Eye (tissue), 1 donor: ENCODE measurements around the gene GDF10.

Source experiments
- DNase-seq: peaks from one replicate; pipeline ENCODE4 v3.0.0-alpha.2; 2015

GDF10 gene

GRCh38 chr10:47296156-47296894 is 3.7 kb upstream of the GDF10 start:
- peak; percentile 56 for DNase-seq

GRCh38 chr10:47296941-47297340 is 3.1 kb upstream of the GDF10 start:
- no peak for DNase-seq

GRCh38 chr10:47297866-47298540 is 2.0 kb upstream of the GDF10 start:
- DNase-seq, result peak; percentile 31

GRCh38 chr10:47298715-47299114 is 1.3 kb upstream of the GDF10 start:
- no peak for DNase-seq

- DNase-seq, result no peak
Observed at GRCh38 chr10:47300429-47300931, 483 bp downstream of the GDF10 start.

- no peak for DNase-seq
Observed at GRCh38 chr10:47301833-47302232, 1.8 kb downstream of the GDF10 start.

GRCh38 chr10:47303105-47303504 is 3.1 kb downstream of the GDF10 start:
- DNase-seq, result no peak

GRCh38 chr10:47303866-47304265 is 3.9 kb downstream of the GDF10 start:
- DNase-seq, result no peak

- no peak for DNase-seq
Observed at GRCh38 chr10:47305566-47305965, 5.6 kb downstream of the GDF10 start.

- DNase-seq, result no peak
Observed at GRCh38 chr10:47306387-47307210, 6.6 kb downstream of the GDF10 start.

- no peak for DNase-seq
Observed at GRCh38 chr10:47307381-47307780, 7.4 kb downstream of the GDF10 start.

- no peak for DNase-seq
Observed at GRCh38 chr10:47308775-47309174, 8.8 kb downstream of the GDF10 start.

GRCh38 chr10:47309408-47310089 is 9.6 kb downstream of the GDF10 start:
- DNase-seq, result no peak

- DNase-seq, result no peak
Observed at GRCh38 chr10:47310090-47310505, 10.1 kb downstream of the GDF10 start.

- no peak for DNase-seq
Observed at GRCh38 chr10:47311193-47311931, 11.4 kb downstream of the GDF10 start.

GRCh38 chr10:47311932-47312662 is 12.1 kb downstream of the GDF10 start:
- DNase-seq, result peak; percentile 89

GRCh38 chr10:47312663-47312995 is 12.6 kb downstream of the GDF10 start:
- no peak for DNase-seq

GRCh38 chr10:47314416-47314970 is 14.5 kb downstream of the GDF10 start:
- DNase-seq, result no peak

- DNase-seq, result no peak
Observed at GRCh38 chr10:47315421-47315820, 15.4 kb downstream of the GDF10 start.

- DNase-seq, result no peak
Observed at GRCh38 chr10:47316131-47316530, 16.1 kb downstream of the GDF10 start.

- no peak for DNase-seq
Observed at GRCh38 chr10:47317251-47317650, 17.3 kb downstream of the GDF10 start.
